Measurements from ENCODE around the gene XRCC4.
"Not testable (repeated sequence)": the region's sequence is repeated elsewhere in the genome, so short reads cannot be mapped to it uniquely, and the experiment has no call there.

Gene XRCC4

GRCh38 chr5:83118976-83119375 is 41.6 kb downstream of the XRCC4 start:
- no peak for DNase-seq

DNA sequence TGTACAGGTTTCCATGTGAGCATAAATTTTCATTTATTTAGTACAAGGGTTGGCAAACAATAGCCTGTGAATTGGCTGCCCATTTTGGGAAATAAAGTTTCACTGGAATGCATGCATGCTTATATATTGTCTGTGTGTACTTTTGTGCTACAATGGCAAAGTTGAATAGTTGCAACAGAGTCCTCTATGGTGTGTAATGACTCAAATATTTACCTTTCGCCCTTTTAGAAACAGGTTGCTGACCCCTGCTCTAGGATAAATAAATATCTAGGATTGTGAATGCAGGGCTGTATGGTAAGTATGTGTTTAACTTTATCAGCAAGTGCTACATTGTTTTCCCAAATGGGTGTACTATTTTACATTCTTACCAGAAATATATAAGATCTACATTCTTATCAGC is 47.2 kb downstream of the XRCC4 start:
- no peak for DNase-seq

- DNase-seq = no peak
These were observed 48.2 kb downstream of the XRCC4 start for GRCh38 chr5:83125560-83125959.

- DNase-seq = no peak
These were observed 49.2 kb downstream of the XRCC4 start for GRCh38 chr5:83126501-83126900.

DNA sequence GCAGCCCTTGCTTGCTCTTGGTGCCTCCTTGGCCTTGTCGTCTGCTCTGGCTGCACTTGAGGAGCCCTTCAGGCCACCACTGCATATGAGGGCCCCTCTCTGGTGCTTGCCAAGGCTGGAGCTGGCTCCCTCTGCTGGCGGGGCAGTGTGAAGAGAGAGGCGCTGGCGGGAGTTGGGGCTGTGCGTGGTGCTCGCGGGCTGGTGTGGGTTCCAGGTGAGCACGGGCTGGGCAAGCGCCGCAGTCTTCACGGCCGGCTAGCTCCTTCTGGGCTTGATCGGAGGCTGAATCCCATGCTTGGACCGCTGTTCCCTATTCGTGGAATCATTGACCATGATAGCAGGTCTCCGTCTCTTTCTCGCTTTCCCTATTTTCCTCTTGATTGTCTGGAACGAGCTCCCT is 56.5 kb downstream of the XRCC4 start:
- no peak for DNase-seq

DNA sequence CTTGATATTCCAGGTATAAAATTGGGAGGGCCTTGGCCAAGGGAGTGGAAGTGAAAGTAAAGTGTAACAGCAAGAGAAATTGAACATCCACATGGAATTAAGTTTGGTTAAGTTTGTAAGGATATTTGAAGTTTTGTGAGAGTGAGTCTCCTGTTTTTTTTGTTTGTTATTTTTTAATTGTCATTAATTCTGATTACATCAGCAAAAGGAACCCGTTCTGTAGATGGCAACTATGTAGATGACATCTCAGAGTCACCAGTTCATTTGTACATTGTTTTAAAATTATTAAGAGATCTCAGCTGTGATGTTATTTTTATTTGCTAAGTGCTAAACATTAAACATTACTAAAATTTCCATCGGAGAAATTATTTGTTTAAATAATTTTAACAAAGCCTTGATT is 65.2 kb downstream of the XRCC4 start:
- DNase-seq = no peak

GRCh38 chr5:83145241-83145640 is 67.9 kb downstream of the XRCC4 start:
- DNase-seq = no peak

GRCh38 chr5:83145882-83146331 is 68.6 kb downstream of the XRCC4 start:
- DNase-seq = no peak

DNA sequence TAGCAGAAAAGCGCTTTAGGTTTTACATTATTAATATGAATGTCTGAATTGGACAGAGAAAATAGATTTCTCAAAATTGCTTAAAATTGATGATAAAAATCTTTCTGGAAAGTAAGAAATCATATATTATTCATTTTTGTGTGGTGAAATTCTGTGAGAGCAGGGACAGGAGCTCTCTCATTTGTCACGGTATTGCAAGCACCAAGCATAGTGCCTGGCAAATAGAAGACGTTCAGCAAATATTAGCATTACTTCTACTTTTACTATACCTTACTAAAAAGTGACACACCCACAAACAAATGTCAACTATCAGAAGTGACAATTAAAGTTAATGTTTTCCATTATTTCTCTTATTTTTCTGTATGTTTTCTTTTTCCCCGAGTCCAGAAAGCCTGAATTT is 69.1 kb downstream of the XRCC4 start:
- DNase-seq = no peak

- no peak for DNase-seq
These were observed 70.2 kb downstream of the XRCC4 start for GRCh38 chr5:83147593-83147992.

GRCh38 chr5:83148370-83148769 is 71.0 kb downstream of the XRCC4 start:
- no peak for DNase-seq

DNA sequence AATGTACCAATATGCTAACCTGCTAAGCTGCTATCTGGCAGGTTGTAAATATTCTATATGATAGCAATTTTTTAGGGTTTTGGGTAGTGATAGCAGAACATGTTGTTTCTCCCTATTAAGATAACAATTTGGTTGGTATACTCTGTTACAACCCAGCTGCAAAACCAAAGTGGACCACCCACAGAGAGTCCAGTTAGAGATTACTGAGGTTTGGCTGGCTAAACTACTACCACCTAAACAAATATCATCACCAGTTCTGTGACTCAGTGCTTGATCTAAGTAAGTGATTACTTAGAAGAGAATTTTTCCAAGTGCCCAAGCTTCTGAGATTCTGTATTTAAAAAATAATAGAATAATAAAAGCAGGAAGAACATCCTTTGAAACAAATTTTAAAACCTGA is 72.3 kb downstream of the XRCC4 start:
- DNase-seq = no peak

GRCh38 chr5:83151821-83152220 is 74.5 kb downstream of the XRCC4 start:
- DNase-seq = no peak

DNA sequence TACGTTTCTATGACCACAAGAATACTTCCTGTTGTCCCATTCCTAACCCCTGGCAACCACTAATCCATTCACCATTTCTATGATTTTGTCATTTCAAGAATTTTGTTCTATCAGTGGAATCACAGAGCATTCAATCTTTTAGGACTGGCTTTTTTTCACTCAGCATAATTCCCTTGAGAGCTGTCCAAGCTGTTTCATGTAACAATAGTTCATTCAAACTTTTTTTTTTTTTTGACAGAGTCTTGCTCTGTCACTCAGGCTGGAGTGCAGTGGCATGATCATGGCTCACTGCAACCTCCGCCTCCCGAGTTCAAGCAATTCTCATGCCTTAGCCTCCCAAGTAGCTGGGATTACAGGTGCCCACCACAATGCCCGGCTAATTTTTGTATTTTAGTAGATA is 75.6 kb downstream of the XRCC4 start:
- not testable (repeated sequence) for DNase-seq

DNA sequence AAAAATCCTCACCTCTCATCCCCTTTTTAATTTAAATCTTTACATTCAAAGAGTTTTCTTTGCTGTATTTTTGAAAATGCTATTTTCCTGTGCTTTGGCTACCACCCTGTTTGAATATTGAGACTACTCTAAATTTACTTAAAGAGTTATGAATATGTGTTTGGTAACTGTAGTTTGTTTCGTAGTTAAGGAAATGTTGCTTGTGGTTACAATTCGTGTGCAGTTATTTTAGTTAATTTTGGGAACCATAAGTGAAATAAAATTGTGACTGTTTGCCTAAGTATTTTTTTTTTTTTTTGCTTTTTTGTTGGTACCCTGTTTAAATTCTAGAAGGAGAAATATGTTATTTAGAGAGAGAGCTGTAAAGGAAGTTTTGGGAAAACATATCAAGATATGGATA is 78.7 kb downstream of the XRCC4 start:
- DNase-seq = no peak

GRCh38 chr5:83157163-83157562 is 79.8 kb downstream of the XRCC4 start:
- no peak for DNase-seq

DNA sequence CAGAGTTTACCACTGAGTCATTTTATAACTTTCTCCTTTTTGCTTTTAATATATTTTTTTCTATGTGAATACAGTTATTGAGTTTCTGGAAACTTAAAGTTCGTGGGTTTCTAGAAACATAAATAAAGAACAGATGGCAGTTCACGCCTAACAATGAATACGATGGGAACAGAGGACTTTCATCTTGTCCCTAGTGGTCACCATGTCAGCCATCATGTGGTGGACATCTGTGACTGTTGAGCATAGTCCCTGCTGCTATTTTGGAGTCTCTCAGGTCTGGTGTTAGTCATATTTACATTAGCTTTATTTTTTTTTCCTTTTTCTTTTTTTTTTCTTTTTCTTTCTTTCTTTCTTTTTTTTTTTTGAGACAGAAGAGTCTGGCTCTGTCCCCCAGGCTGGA is 85.3 kb downstream of the XRCC4 start:
- no peak for DNase-seq

GRCh38 chr5:83167538-83167937 is 90.2 kb downstream of the XRCC4 start:
- DNase-seq = no peak

- no peak for DNase-seq
These were observed 92.4 kb downstream of the XRCC4 start for GRCh38 chr5:83169571-83170337.

DNA sequence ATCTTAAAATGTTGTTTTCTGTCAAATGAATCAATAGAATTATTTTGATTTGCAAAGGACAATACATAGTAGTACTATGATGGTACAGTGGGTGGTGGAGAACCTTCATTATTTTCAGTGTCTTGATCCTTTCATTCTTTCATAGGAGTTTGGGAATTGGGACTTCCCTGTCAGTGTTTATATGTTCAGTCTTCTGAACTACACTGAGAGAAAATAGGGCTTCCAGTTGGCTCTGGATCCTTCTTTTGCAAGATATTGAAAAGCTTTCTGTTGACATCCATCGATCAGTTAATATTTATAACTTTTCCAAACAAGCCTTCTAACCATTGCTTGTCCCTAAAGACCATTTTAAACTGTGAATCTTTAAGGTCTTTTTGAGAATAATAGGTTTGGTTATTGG is 94.7 kb downstream of the XRCC4 start:
- DNase-seq = no peak

DNA sequence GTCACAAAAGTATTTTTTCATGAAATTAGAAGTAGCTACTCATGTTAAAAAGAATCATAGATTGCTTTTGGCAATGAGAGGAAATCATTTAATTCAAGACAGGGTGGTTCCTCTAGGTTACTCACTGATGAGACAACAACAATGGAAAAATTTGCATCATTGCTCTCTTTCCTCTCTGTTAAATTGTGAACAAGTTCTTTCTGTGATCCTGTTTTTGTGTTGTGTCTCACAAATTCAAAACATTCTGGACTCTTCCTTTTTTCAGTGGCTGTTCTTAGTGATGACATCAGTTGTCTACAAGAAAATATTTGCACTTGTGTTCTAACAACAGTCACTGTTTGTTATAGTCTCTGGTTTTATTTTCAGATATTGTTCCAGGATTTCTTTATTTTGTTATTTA is 95.3 kb downstream of the XRCC4 start:
- no peak for DNase-seq

GRCh38 chr5:83173826-83174225 is 96.5 kb downstream of the XRCC4 start:
- DNase-seq = no peak

GRCh38 chr5:83177803-83178202 is 100.5 kb downstream of the XRCC4 start:
- DNase-seq = no peak

GRCh38 chr5:83179966-83180365 is 102.6 kb downstream of the XRCC4 start:
- no peak for DNase-seq

- DNase-seq = no peak
These were observed 107.2 kb downstream of the XRCC4 start for GRCh38 chr5:83184534-83184933.

All from CD4-positive, alpha-beta T cell treated with Interleukin-17A for 1 hour (primary cell).